ENCODE measurements around the gene ANO2.

ANO2 gene

DNA sequence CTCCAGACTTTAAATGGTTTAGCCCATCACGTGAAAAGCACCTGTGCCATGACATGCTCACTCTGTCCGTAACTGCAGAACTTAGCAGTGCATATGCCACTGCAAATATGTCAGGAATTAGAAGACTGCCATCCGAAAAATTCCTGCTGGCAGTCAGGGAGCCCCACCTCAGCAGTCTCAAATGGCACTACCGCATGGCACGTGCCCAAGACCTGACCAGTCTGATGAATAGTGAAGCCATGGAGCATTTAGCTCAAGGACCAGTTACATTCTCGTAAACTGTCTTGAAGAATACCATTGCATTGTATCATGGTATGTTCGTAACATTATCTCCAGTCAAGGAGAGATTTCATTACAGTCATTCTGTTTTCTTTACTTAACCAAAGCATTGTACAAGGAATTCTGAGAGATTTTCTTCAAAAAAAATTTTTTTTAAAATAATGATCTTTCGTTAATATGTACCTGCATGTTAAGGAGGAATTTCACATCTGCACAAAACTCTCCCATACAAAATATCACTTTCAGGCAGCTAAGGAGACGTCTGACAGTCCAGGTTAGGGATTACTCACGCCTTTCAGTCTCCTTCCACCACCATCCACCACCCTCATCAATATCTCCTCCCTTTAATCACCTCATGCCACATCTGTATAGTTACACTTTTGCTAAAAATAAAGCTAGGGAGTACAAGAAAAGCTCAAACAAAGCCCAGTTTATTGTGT lies 138.5 kb downstream of the ANO2 start:
- no peaks in the 10 kb centered on the region for H3K36me3 Mint-ChIP-seq
- H3K9me3 Mint-ChIP-seq, result no peaks in the 10 kb centered on the region
- no peak overlapping the region for H3K27ac Mint-ChIP-seq
- DNase-seq (ENCODE audit: low spot score in 2 of 2) (no peak), ATAC-seq (no peak)
- H3K4me1 Mint-ChIP-seq, result no peaks in the 10 kb centered on the region
- no peak overlapping the region for H3K4me3 Mint-ChIP-seq

DNA sequence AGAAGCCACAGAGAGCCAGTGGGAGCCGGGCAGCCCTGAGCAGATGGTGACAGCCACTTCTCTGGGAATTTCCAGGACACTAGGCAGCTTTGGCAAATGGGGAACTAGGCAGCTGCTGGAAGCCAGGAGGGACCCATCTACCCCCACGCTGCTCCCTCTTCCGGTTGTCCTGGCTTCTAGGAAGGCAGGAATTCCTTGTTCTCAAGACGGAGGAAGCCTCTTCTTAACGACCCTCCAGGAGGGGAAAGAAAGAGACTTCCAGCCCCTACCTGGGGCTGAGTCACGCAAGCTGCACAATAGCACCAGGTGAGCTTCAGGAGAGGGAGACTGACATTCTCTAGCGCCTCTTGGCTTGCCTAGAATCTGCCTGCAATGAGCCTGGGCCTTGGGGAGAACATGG lies 141.5 kb downstream of the ANO2 start:
- H3K4me3 Mint-ChIP-seq, result no peak overlapping the region
- no peaks in the 10 kb centered on the region for H3K9me3 Mint-ChIP-seq
- DNase-seq (ENCODE audit: low spot score in 2 of 2), result no peak
- H3K36me3 Mint-ChIP-seq, result no peaks in the 10 kb centered on the region
- no peak overlapping the region for H3K27ac Mint-ChIP-seq
- no peaks in the 10 kb centered on the region for H3K4me1 Mint-ChIP-seq
- ATAC-seq, result no peak

DNA sequence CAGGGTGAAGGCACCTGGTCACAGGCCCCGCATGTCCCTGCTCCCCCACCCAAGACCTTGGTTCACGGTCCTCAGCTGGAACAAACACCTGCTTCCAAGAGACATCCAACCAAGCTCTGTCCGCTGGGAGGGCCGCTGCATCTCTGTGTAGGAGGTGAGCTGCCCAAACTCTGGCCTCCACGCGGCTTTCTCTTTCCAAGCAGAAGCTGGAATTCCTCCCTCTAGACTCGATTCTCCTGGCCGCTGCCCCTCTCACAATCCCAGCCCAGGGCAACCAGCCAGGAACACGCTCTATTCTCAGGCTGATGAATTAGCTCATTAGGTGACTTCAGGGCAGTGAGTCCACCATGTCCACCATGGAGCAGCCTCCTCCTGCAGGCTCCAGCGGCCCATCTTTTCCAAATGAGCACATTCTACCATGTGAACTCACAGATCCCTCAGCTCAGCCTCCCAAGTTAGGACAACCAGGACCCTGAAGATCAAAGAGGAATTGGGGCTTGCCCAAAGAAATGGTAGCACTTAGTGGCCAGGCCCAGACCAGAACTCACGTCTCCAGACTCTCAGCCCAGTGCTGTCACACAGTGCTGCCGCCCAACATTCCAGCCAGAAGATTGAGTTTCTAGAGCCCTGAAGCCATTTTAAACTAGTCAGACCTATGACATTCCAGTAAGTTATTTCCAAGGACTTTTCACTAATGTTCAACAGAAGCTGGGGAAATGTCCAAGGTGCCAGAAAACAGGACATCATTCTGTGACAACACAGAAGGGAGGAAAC lies 146.6 kb downstream of the ANO2 start:
- Mint-ChIP-seq H3K4me3 (no peak overlapping the region), H3K36me3 (no peaks in the 10 kb centered on the region), H3K4me1 (no peaks in the 10 kb centered on the region), H3K9me3 (no peaks in the 10 kb centered on the region), H3K27ac (no peak overlapping the region)
- no peak for ATAC-seq
- no peak for DNase-seq (ENCODE audit: low spot score in 2 of 2)

DNA sequence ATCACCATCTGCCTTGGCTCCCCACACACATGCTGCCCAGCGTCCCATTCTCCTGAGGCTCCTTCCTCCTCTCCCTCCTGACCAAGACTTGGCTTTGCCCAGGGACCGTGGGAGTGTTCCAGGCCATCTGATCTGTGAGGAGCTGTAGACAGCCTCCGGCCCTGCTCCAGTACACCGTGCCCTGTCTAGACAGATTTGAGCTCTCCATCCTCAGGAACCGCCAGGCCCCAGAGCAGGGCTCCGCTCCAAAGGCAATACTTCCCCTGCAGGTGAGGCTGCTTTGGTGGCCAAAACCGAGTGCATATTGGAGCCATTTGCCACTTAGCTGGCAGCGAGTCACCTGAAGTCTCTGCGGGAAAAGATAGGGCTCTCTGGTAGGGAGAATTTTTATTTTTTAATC lies 147.4 kb downstream of the ANO2 start:
- H3K9me3 Mint-ChIP-seq, result no peaks in the 10 kb centered on the region
- no peak overlapping the region for H3K4me3 Mint-ChIP-seq
- no peaks in the 10 kb centered on the region for H3K36me3 Mint-ChIP-seq
- no peak for DNase-seq (ENCODE audit: low spot score in 2 of 2)
- no peak overlapping the region for H3K27ac Mint-ChIP-seq
- no peaks in the 10 kb centered on the region for H3K4me1 Mint-ChIP-seq
- ATAC-seq, result no peak

DNA sequence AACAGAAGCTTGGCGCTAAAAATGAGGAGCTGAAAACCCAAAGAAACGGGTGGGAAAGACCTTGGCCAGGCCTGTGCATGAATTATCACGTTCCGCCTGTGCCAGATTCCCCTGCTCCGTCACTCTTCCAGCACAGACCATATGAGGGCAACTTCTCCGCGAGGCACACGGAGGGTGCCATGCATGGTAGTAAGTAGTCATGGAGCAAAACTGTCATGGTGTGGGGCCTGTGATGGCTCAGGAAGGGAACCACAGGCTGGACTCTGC lies 148.2 kb downstream of the ANO2 start:
- DNase-seq (ENCODE audit: low spot score in 2 of 2), result no peak
- no peaks in the 10 kb centered on the region for H3K4me1 Mint-ChIP-seq
- no peaks in the 10 kb centered on the region for H3K9me3 Mint-ChIP-seq

DNA sequence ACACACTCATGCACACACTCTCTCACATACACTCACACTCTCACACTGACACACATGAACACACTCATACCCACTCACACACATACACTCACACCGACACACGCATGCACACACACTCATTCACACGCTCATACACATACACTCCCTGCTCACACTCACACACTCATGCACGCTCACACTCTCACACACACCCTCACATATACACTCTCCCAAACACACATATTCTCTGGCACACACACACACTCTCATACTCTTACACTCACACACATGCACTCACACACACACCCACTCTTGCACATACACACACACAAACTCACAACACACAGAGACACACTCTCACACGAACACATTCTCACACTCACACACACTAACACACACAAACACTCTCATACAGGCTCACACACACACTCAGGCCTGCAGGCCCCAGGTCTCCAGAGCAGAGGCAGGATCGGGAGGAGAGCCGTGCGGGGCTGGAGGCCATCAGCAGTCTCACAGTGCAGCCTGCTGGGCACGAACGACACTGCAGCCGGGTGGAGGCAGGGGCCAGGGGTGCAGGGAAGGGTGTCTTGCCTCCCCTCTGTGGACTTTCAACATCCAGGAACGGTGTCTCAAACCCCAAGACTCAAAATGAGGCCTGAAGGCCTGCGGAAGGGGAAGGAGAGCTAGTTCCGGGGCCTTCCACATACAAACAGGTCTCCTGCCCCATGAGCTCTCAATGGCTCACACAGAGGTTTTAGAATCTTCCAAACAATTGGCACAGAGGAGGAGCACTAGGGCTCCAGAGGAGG lies 148.7 kb downstream of the ANO2 start:
- H3K36me3 Mint-ChIP-seq, result no peaks in the 10 kb centered on the region
- DNase-seq (ENCODE audit: low spot score in 2 of 2), result no peak
- H3K9me3 Mint-ChIP-seq, result no peaks in the 10 kb centered on the region
- H3K4me3 Mint-ChIP-seq, result no peak overlapping the region
- peak; percentile 25 for ATAC-seq
- no peak overlapping the region for H3K27ac Mint-ChIP-seq
- no peaks in the 10 kb centered on the region for H3K4me1 Mint-ChIP-seq

More for the DNA sequence above, 148.2 kb downstream of the ANO2 start:
- Mint-ChIP-seq H3K4me3 (no peak overlapping the region), H3K27ac (no peak overlapping the region), H3K36me3 (no peaks in the 10 kb centered on the region)
- no peak for ATAC-seq

DNA sequence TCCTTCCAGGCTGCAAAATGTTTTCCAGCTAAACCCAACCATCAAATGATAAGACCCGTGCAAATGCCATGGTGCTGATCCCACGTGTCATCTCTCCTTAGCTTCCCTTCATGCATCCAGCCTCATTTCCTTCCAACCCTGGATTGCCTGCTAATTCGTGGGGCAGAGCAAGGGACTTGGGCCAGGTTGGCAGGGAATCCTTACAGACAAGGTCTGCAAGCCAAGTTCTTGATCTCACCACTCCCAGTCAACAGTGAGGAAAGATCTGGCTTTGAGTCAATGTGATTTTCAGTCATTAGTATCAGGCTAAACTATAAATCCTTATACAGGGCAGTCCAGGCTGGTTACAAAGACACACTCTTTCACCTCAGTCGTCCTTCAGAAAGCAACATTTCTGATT lies 150.9 kb downstream of the ANO2 start:
- DNase-seq (ENCODE audit: low spot score in 2 of 2), result no peak
- H3K4me1 Mint-ChIP-seq, result no peaks in the 10 kb centered on the region
- H3K4me3 Mint-ChIP-seq, result no peak overlapping the region
- H3K36me3 Mint-ChIP-seq, result no peaks in the 10 kb centered on the region
- H3K9me3 Mint-ChIP-seq, result no peaks in the 10 kb centered on the region
- no peak for ATAC-seq
- H3K27ac Mint-ChIP-seq, result no peak overlapping the region

DNA sequence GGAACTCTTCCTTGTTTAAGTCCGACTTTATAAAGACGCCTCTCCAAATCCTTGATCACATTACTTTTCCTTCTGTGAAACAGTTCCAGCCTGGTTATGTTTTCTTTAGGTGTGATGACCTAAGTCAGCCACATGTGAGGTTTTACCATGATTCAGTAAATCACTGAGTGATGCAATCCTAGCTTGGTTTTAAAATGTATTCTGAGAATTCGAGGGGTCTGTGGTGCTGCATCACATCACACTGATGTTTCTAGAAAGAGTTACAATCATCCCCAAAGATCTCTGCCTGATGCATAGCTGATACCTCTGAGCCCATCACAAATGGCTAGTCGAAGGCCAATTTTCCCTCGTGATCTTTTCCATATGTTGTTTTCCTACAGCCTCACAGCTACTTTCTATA lies 152.7 kb downstream of the ANO2 start:
- H3K27ac Mint-ChIP-seq, result no peak overlapping the region
- H3K36me3 Mint-ChIP-seq, result no peaks in the 10 kb centered on the region
- no peak for DNase-seq (ENCODE audit: low spot score in 2 of 2)
- ATAC-seq, result no peak
- no peaks in the 10 kb centered on the region for H3K4me1 Mint-ChIP-seq
- no peaks in the 10 kb centered on the region for H3K9me3 Mint-ChIP-seq
- H3K4me3 Mint-ChIP-seq, result no peak overlapping the region

DNA sequence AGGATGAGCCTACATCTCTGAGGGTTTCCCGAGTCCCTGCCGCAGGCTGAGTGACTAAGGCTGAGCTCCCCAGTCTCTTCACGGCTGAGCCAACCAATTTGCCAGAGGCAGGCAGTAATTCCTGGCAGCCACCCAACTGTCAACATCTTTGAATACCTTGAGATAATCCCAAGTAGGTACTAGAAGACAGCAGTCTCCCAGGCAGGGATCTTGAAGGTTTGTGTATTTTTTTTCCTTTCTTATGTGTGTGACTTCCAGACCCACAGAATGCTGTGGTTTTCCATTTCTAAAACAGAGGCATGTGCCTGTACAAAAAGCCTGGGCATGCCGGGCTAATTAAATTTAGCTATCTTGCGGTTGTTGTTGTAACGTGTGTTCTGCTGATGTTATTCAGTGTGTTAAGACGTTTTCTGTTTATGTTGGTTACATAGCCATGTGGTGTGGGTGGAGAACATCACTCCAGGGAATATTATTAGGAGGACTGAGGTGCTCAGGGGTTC lies 155.5 kb downstream of the ANO2 start:
- no peak for ATAC-seq
- Mint-ChIP-seq H3K9me3 (no peaks in the 10 kb centered on the region), H3K4me3 (no peak overlapping the region), H3K4me1 (no peaks in the 10 kb centered on the region), H3K27ac (no peak overlapping the region), H3K36me3 (no peaks in the 10 kb centered on the region)
- DNase-seq (ENCODE audit: low spot score in 2 of 2), result no peak

DNA sequence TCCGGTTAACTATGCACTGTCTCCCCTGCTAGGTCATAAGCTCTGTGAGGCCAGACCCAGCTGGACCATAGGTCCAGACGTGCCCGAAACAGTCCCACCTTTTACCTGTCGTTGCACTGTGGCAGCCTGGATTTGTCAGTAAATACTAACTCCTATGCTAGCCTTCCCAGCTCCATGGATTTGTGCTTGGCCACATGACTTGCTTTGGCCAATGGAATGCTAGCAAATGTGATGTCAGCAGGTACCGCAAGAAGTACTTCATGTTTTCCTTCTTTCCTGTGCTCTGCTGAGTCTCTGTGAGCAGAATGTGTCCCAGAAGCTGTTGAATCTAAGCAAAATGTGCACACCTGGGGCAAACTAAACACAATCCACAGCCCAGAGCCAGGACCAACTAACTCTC lies 157.2 kb downstream of the ANO2 start:
- H3K9me3 Mint-ChIP-seq, result no peaks in the 10 kb centered on the region
- H3K36me3 Mint-ChIP-seq, result no peaks in the 10 kb centered on the region
- ATAC-seq (no peak), DNase-seq (ENCODE audit: low spot score in 2 of 2) (no peak)
- no peak overlapping the region for H3K4me3 Mint-ChIP-seq
- H3K4me1 Mint-ChIP-seq, result no peaks in the 10 kb centered on the region
- H3K27ac Mint-ChIP-seq, result no peak overlapping the region

DNA sequence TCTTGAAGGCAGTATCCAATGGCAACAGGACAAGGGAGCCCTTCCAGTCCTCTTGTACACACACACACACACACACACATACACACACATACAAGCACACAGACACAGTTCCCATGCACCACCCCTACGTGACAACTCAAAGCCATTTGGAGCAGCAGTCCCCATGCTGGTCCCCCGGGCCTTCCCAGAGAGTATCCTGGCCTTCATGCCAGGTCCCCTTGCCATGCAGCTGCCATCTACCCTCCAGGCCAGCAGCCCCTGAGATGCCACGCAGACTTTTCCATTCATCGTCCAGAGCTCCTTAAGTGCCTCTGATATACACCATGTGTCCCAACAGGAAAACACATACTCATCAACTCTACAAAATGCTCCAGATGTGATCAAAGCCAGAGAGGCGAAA lies 159.5 kb downstream of the ANO2 start:
- Mint-ChIP-seq H3K9me3 (no peaks in the 10 kb centered on the region), H3K27ac (no peak overlapping the region), H3K36me3 (no peaks in the 10 kb centered on the region), H3K4me1 (no peaks in the 10 kb centered on the region), H3K4me3 (no peak overlapping the region)
- no peak for ATAC-seq
- no peak for DNase-seq (ENCODE audit: low spot score in 2 of 2)

DNA sequence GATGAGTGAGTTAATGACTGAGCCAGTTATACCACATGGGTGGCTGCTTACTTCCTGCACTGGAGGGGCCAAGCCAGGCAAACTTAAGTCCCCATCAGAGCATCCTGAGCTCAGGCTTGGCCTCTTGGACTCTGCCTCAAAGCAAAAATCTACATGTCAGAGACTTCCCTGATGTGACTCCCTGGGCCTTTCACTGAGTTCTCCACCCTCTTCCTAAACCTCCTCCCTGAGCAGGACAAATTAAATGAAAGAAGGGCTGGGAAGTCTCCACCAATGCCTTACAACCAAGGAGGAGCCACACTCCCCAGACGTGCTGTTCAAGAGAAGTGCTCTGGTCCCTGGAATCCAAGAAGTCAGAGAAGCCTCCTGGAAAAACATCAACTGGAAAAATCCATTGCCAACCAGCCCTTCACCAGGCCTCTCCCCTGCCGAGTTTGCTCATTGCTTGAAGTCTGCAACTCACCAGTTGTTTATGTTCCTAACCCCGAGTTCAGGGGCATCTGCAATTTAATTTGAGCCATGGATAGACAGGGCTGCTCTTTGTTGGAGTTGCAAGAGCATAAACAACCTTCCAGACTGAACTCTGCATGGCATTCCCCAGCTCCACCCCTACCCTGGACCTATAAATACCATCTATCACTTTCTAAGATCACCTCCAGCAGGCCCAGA lies 160.5 kb downstream of the ANO2 start:
- Mint-ChIP-seq H3K27ac (no peak overlapping the region), H3K9me3 (no peaks in the 10 kb centered on the region), H3K4me3 (no peak overlapping the region), H3K4me1 (no peaks in the 10 kb centered on the region), H3K36me3 (no peaks in the 10 kb centered on the region)
- DNase-seq (ENCODE audit: low spot score in 2 of 2) (no peak), ATAC-seq (no peak)

DNA sequence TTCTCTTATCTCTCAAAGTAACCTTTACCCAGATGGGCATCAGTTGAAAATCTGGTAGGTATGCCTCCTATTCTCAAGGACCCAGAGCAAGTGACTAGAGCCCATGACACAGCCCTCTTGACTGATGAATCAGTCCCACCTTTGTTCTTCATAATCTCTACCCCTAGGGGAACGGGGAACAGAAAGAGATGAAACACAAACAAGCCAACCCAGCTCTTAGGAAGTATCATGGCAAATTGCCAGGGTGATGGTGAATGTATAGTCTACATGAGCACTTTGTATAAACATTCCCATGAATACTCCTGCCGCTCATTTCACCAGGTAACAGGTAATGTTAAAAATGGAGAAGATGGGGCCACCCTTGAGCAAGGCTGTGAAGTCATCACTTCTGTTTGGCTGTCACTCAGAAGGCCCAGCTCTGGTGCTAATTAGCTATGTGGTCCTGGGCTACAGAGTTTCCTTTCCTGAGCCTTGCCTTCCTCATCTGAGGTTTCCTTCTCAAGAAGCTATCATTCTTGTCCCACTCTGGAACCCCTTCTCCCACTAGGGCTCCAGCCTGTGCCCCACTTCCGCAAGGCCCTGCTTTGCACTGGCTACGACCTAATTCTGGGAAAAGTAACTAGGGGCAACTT lies 161.7 kb downstream of the ANO2 start:
- Mint-ChIP-seq H3K27ac (no peak overlapping the region), H3K4me3 (no peak overlapping the region), H3K4me1 (no peaks in the 10 kb centered on the region), H3K36me3 (no peaks in the 10 kb centered on the region), H3K9me3 (no peaks in the 10 kb centered on the region)
- DNase-seq (ENCODE audit: low spot score in 2 of 2) (no peak), ATAC-seq (no peak)

DNA sequence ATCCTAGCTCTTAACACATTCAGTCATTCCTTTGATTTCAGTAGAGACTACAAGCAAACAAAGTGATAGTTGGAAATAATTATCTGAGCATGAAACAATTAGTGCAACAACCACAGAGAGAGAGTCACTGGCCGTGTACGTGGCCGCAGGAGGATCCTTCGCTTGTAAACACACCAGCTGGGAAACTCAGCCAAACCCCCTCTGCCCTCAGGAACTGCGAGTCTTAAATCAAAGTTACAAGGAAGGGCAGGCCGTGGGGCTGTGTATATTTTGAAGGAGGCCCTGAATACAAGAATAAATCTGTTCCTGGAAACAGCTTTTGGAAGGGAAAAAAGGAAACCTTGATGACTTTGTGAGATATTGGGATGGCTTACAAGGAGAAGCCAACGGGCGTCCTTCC lies 164.5 kb downstream of the ANO2 start:
- Mint-ChIP-seq H3K27ac (no peak overlapping the region), H3K4me1 (no peaks in the 10 kb centered on the region), H3K4me3 (no peak overlapping the region), H3K9me3 (no peaks in the 10 kb centered on the region), H3K36me3 (no peaks in the 10 kb centered on the region)
- DNase-seq (ENCODE audit: low spot score in 2 of 2), result no peak
- no peak for ATAC-seq

DNA sequence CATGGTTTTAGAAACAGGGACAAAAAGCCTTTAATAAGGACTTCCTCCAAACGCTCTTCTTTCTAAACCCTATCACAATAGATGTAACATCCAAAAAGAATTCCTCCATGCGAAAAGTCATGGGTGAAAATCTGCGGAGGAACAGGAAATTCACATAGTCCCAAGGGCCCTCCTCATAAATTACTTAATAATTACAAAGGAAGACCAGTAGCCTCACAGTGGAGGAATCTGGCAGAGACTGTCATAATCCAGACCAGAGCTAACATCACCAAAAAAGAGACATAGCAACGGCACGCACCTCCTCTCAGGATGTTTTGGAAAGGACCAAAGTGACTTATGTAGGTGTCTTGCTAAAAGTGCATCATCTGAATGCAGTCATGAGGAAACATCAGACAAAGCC lies 165.7 kb downstream of the ANO2 start:
- DNase-seq (ENCODE audit: low spot score in 2 of 2) (peak in 1 of 2 donors; percentile 4), ATAC-seq (no peak)
- no peaks in the 10 kb centered on the region for H3K36me3 Mint-ChIP-seq
- no peak overlapping the region for H3K4me3 Mint-ChIP-seq
- no peaks in the 10 kb centered on the region for H3K9me3 Mint-ChIP-seq
- H3K27ac Mint-ChIP-seq, result no peak overlapping the region
- H3K4me1 Mint-ChIP-seq, result no peaks in the 10 kb centered on the region
